ENCODE measurements around the gene USP53. TPM values are rescaled to one million over a fixed set of nuclear protein-coding genes. Genes with fewer than 3 reads are reported as not detected.
"Not testable (repeated sequence)": the region's sequence is repeated elsewhere in the genome, so short reads cannot be mapped to it uniquely, and the experiment has no call there.

The USP53 gene
- total and polyA plus RNA-seq, 9 of the 15 experiments (the other 6 are each of a cell fraction or from before 2014, with no cell fraction given) = 2.9 to 9.6 (median 8.3) TPM

DNA sequence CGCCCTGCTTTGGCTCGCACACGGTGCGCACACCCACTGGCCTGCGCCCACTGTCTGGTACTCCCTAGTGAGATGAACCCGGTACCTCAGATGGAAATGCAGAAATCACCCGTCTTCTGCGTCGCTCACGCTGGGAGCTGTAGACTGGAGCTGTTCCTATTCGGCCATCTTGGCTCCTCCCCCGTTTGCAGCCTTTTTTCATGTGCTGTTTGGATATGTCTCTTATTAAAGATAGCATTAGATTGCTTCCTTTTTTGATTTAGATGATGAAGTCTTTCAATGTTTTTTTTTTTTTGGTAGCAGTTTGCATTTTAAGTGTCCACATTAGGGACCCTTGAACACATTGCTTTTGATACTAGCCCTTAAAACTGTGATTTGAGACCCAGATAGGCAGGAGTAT lies 67.4 kb downstream of the USP53 start:
- CTCF ChIA-PET (ENCODE audit: low intra/inter-chr PET ratio); H3K27me3 ChIP-seq (ENCODE audit: control insufficient read depth in 2 of 2, insufficient read depth in 2 of 2, low read length in 2 of 2); H3K9me1 ChIP-seq (ENCODE audit: control insufficient read depth, insufficient read depth, low read length); BruUV-seq (replicated peaks); ATAC-seq; H3K9me3 ChIP-seq (replicated peaks; ENCODE audit: control insufficient read depth, insufficient read depth, low read depth, low read length); POLR2A ChIA-PET; H3K36me3 ChIP-seq (ENCODE audit: control insufficient read depth, insufficient read depth, low read length); H3K4me1 ChIP-seq (replicated peaks in 1 of 2; ENCODE audit: control insufficient read depth in 2 of 2, insufficient read depth in 2 of 2, low read length in 2 of 2); DNase-seq (ENCODE audit: extremely low read depth in 1 of 4, low spot score in 3 of 4); H3K9ac ChIP-seq (ENCODE audit: insufficient read depth in 1 of 2, low read depth in 2 of 2, low read length in 2 of 2); H2AFZ ChIP-seq (ENCODE audit: low read depth, low read length); H3K79me2 ChIP-seq (ENCODE audit: control insufficient read depth, insufficient read depth, low read length); H3K4me3 ChIP-seq; FAIRE-seq; H4K20me1 ChIP-seq (replicated peaks; ENCODE audit: control insufficient read depth, insufficient read depth, low read length); H3K27ac ChIP-seq (ENCODE audit: extremely low read depth, low read depth, low read length); H3K4me2 ChIP-seq (ENCODE audit: insufficient read depth, low read length); in situ Hi-C loops (cut with MboI): not testable (repeated sequence)
- intact Hi-C loops (cut with micrococcal nuclease) = loop anchor here (10.0 kb wide), 1 partner anchor 145 kb away; the partner anchor contains the start of gene MYOZ2
- whole genome bisulfite sequencing (ENCODE audit: insufficient coverage, low coverage, missing lambda C conversion rate) = 83% methylated on average over 3 of the region's 12 CpGs

DNA sequence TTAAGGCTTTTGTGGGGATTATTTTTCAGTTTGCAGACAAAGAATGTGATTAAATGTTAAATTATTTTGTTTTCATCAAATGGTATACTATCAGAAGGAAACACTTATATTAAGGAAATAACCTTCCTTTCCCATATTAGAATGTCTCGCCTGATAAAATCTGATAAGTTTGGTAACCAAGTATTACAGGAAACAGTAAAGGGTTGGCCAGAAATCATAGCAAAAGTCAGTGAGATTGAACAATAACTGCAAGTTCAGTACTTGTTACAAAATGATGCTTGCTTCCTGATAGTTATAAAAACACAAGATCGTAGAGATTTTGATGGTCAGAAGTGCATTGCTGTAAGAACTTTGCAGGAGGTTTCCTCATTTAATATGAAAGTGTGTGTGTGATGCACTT lies 68.9 kb downstream of the USP53 start:
- no peaks in the 10 kb centered on the region for H3K9me1 ChIP-seq (ENCODE audit: control insufficient read depth, insufficient read depth, low read length)
- DNase-seq (ENCODE audit: extremely low read depth in 1 of 4, low spot score in 3 of 4) = no peak
- TF ChIP-seq ZBTB8A (IDR thresholded peaks at IDR 0.05; ENCODE audit: partially characterized antibody) (no peak), FOXK1 (CRISPR knock-in tag; IDR thresholded peaks at IDR 0.05; ENCODE audit: borderline replicate concordance) (no peak), BRF2 (IDR thresholded peaks at IDR 0.05; ENCODE audit: borderline replicate concordance, insufficient read depth, insufficient read length) (no peak), POLR3A (IDR thresholded peaks at IDR 0.05; ENCODE audit: borderline replicate concordance, extremely low read depth, insufficient read depth, insufficient read length) (no peak), MTF1 (CRISPR knock-in tag; IDR thresholded peaks at IDR 0.05; ENCODE audit: borderline replicate concordance) (no peak), TCF3 (CRISPR knock-in tag; IDR thresholded peaks at IDR 0.05) (no peak), ZNF668 (CRISPR knock-in tag; IDR thresholded peaks at IDR 0.05) (no peak), GTF2A2 (tag; IDR thresholded peaks at IDR 0.05) (no peak), SMC3 (conservative IDR thresholded peaks at IDR 0.05; ENCODE audit: insufficient read depth, low read depth, low read length) (no peak), GTF2F1 (IDR thresholded peaks at IDR 0.05; ENCODE audit: low read depth, low read length) (no peak)
- TF ChIP-seq, protein P1, sequence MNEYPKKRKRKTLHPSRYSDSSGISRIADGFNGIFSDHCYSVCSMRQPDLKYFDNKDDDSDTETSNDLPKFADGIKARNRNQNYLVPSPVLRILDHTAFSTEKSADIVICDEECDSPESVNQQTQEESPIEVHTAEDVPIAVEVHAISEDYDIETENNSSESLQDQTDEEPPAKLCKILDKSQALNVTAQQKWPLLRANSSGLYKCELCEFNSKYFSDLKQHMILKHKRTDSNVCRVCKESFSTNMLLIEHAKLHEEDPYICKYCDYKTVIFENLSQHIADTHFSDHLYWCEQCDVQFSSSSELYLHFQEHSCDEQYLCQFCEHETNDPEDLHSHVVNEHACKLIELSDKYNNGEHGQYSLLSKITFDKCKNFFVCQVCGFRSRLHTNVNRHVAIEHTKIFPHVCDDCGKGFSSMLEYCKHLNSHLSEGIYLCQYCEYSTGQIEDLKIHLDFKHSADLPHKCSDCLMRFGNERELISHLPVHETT (CRISPR knock-in tag; conservative IDR thresholded peaks at IDR 0.05 in 1 of 2, IDR thresholded peaks at IDR 0.05 in 1 of 2) = no peak
- H3K36me3 ChIP-seq (ENCODE audit: control insufficient read depth, insufficient read depth, low read length) = no peaks in the 10 kb centered on the region
- H3K27me3 ChIP-seq (ENCODE audit: control insufficient read depth in 2 of 2, insufficient read depth in 2 of 2, low read length in 2 of 2) = no peaks in the 10 kb centered on the region
- ChIA-PET POLR2A (no interaction called here), CTCF (ENCODE audit: low intra/inter-chr PET ratio) (no interaction called here)
- no peak overlapping the region for H3K9ac ChIP-seq (ENCODE audit: insufficient read depth in 1 of 2, low read depth in 2 of 2, low read length in 2 of 2)
- H3K27ac ChIP-seq (ENCODE audit: extremely low read depth, low read depth, low read length) = no peak overlapping the region
- H3K9me3 ChIP-seq (replicated peaks; ENCODE audit: control insufficient read depth, insufficient read depth, low read depth, low read length) = no peaks in the 10 kb centered on the region
- no peak for ATAC-seq
- H3K79me2 ChIP-seq (ENCODE audit: control insufficient read depth, insufficient read depth, low read length) = no peaks in the 10 kb centered on the region
- H3K4me2 ChIP-seq (ENCODE audit: insufficient read depth, low read length) = no peak overlapping the region
- BruUV-seq (replicated peaks) = no TSS peak
- H3K4me3 ChIP-seq = no peak overlapping the region
- intact Hi-C loops (cut with micrococcal nuclease) = loop anchor here (10.0 kb wide), 1 partner anchor 147 kb away; the partner anchor contains the start of gene MYOZ2
- no peak overlapping the region for H2AFZ ChIP-seq (ENCODE audit: low read depth, low read length)
- 84% methylated on average over 2 of the region's 2 CpGs for WGBS (ENCODE audit: insufficient coverage, low coverage, missing lambda C conversion rate)
- in situ Hi-C loops (cut with MboI) = no loop called here
- no peak for FAIRE-seq
- H3K4me1 ChIP-seq (replicated peaks in 1 of 2; ENCODE audit: control insufficient read depth in 2 of 2, insufficient read depth in 2 of 2, low read length in 2 of 2) = no peaks in the 10 kb centered on the region
- H4K20me1 ChIP-seq (replicated peaks; ENCODE audit: control insufficient read depth, insufficient read depth, low read length) = no peaks in the 10 kb centered on the region
